HPDE6-E6E7 (cell line): ENCODE data around the gene ATP8A1.
"Not testable (repeated sequence)": the region's sequence is repeated elsewhere in the genome, so short reads cannot be mapped to it uniquely, and the experiment has no call there.

ENCODE experiments used
- DNase-seq: peaks from one replicate; pipeline ENCODE4 v3.0.0; 2011; ENCODE audit warnings: missing footprints; ENCODE audit errors: extremely low spot score

Gene ATP8A1

DNA sequence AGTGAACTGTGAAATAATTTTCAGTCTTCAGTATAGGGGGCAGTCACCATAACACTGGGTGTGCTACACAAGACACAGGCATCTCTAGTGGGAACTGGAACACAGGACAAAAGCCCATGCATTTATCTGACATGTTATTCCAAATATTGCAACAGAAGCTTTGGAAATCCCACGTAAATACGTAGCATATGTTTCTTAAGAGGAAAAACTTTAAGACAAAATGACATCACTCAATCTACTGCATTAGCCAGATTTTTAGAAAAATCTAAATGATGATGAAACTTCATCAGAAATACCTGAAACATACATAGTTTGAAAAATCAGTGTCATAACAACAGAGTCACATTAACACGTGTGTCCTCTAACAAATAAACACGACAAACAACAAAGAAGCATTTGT, 245.1 kb downstream of the ATP8A1 start:
- no peak for DNase-seq

DNA sequence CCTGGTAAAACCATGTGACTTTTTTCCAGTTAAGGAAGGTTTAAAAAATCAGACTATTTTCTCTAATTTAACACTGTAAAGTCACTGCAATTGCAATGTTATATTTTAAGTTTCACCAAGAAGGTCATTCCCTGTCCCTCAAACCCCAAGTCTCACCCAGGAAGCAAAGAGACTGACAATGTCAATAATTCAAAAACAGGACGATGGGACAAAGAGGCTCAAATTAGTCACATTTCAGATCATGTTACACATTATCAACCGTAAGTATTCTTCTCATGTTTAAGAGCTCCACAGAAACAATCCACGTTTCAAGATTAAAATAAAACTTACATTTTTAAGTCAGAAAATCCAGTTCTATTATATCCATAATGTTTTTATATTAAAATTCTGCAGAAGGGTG, 246.5 kb downstream of the ATP8A1 start:
- no peak for DNase-seq

DNA sequence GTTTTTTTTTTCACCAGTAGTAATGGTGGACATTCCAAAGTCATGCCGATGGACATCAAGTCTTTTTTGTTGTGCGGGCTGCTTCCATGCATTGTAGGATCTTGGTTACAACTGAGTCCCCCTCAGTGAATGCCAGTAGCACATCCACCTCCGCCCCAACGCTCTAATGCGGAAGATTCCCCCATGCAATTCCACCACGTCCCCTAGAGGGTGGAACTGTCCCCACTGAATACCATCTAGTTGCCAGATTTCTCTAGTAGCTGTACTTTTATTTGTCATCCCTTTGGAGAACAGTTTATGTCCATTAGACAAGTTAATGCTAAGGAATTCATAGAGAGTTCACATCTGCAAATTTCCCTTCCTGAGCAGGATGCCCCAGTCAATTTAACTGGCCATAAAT, 252.9 kb downstream of the ATP8A1 start:
- no peak for DNase-seq

DNA sequence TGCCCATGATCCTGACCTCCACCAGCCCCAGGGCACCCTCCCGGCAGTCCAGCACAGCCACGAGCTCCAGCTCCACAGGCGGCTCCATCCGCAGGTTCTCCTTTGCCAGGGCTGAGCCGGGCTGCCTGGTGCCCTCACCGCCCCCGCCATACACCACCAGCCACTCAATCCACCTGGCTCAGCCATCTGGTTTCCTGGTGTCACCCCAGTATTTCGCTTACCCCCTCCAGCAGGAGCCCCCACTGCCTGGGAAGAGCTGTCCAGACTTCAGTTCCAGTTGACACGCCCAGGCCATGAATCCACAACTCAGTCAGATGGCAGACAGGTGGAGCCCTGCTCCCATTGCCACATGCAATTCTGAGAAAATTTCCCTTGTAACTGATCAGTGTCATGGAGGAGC, 255.7 kb downstream of the ATP8A1 start:
- DNase-seq: no peak

DNA sequence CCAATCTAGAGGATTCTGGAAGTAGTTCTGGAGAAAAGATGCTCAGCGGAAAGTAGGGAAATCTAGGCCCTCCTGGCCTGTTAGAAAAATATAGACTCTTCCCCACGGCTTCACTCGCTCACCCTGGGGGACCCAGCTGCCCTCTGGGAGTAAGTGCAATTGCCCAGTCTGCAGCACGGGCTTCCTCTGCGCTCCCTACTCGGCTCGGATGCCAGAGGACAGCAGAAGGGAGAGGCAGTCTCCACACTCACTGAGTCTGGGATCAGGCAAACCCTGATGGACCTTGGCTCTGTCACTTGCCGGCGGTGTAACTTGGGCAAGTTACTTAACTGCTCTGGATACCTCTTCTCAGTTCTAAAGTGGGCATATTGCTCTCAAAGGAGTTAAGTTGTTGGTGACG, 257.5 kb downstream of the ATP8A1 start:
- no peak for DNase-seq

DNA sequence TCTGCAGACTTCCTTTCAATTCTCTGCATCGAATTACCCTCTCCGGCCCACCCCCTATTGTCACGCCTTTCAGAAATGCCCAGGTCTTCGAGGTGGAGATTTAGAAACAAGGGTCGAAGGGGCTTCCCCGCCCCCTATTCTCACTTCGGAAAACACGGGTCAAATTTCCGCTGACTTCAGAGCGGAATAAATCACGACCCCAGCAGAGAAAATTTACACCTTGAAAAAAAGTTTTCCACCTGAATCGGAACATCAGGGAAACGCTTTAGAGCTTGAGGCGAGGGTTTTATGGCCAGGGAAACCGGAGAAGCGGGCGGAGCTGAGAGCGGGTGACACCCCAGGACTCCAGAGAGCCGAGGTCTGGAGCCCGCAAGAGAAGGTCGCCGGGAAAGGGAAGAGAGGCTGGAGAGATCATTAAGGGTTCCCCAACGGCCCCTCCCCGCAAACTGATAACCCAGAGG, 258.0 kb downstream of the ATP8A1 start:
- no peak for DNase-seq

DNA sequence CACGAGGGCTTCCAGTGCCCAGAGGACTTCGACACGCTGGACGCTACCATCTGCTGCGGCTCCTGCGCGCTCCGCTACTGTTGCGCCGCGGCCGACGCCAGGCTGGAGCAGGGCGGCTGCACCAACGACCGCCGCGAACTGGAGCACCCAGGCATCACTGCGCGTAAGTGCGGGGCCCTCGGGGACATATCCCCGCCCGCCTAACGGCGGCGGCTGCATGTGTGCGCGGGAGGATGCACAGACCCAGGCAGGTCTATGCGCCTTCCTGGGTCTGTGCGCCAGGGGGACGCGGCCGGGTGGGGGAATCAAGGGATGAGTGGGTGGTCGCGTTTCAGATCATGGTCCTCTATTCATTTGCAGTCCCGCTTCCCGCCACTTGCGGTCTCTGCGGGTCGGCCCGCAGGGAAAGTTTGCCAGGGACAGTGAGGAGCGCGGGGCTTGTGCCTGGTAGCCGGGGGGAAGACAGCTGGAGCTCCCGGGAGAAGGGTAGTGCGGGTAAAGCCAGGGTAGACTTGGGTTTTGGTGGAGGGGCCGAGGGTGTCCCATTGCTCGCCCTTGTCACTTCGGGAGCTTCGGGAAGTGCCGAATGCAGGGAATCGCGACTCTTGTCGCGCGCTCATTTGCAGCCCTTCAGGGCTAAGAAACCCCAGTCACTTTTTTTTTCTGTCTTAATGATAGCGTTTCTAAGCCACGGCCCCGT, 258.6 kb downstream of the ATP8A1 start:
- no peak for DNase-seq

DNA sequence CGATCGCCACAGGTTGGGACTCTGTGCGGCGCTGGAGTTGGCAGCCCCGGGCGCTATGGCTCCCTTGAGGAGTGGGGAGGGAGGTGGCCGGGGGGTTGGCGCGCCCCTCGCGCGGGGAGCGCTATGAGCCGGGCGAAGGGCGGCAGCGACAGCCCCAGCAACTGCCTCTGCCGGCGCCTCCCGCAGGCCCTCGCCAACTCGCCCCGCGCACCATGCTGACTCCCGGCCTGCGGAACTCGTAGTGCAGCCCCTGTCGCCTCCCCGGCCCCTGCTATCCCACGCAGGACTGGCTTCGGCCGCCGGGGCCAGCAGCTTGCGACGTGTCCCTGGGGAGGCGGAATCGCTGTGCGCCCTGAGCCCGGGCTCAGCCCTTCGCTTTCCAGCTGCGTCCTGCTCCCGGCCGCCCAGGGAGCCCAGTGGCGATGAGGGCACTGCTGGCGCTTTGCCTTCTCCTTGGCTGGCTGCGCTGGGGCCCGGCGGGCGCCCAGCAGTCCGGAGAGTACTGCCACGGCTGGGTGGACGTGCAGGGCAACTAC, 259.2 kb downstream of the ATP8A1 start:
- no peak for DNase-seq

DNA sequence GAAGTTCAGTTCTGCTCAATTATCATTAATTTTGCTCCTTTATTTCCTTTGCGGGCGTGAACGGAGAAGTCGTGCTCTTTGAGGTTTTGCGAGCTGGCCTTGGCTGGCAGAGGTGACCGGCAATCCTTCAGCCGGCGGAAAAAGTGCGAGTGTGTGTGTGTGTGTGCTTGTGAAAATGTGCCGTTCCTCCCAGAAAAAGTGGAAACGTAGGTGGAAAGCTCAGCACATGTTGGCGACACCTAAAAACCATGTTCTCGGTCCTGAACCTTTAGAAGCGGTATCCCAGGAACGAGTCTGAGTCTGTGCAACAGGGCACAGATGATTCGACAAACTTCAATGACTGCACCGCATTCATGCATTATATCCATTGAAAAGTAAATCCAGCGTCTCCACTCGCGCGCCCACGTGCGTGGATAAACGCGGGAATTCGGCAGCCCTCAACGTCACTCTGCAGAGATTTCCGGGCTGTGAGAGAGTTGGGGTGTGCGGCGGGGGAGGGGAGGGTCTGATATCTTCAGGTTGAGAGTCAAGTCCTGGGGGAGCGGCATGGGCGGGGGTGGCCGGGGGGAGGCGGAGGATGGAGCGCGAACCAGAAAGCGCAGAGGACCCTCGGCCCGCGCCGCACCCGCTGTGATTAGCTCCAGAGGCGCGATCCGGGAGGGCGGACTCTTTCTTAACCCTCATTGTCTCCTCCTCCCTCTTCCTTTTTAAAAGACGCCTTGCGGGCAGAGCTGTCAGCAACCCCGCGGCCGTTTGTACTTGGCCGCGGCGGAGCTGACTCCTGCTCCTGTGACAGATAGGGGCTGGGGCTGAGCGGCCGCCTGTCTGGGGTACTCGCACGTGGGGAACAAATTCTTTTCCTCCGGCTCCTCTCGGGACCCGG, 259.9 kb downstream of the ATP8A1 start, which contains the start of gene SHISA3:
Gene SHISA3, plus strand, starts transcription at position 737 of the 883 bp plus-strand sequence. CDS start 569 bp downstream, outside the sequence.
- DNase-seq: no peak

DNA sequence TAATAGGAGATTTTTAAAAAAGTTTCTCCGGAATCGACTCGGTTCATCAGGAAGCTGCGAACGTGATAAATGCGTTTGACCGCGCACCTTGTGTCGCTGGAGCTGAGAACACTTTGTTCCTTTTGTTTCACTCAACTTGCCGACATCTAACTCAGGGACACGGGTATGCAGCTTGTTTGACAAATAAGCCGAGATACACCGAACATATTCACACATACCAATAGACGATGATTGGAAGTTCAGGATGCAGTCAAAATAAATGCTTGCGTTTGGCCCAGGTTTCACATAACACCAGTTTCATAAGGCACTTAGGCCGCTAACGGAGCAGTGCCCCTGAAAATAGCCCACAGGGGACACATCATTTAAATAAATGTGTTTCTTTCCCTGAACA, 260.5 kb downstream of the ATP8A1 start:
- no peak for DNase-seq

DNA sequence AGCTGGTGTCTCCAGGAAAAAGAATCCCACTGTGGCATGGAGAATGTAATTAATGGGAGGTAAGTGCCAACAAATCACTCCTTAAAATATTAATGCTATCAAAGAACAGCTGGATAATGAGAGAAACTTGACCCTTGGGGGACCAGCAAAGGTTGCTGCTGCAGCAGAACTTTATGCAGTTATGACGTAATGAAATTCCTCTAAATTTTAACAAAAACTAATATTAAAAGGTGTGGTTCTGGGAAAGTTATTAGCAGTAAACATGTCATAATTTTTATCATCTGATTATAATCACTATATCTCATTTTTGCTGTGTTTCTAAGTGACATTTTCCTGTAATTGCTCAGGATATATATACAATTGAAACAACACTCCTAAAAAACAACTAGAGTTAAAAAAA, 261.3 kb downstream of the ATP8A1 start:
- DNase-seq: no peak

DNA sequence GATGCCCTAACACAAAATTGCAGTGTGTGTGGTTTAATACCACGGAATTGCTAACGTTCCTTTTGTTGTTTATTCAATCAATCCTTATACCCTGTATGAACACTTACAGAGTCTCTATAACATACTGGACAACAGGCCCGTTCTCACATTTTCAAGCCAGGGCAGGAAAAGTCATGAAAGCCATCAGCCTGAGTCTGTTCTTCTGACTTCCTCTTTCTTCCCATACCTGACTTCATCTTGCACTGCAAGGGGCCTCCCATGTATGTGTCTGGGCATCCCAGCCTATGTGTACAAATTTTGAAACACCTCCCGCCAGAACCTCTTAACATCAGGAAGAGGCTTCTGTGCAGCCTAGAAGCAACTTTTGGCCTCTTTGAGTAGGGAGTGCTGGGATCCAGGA, 264.5 kb downstream of the ATP8A1 start:
- no peak for DNase-seq

DNA sequence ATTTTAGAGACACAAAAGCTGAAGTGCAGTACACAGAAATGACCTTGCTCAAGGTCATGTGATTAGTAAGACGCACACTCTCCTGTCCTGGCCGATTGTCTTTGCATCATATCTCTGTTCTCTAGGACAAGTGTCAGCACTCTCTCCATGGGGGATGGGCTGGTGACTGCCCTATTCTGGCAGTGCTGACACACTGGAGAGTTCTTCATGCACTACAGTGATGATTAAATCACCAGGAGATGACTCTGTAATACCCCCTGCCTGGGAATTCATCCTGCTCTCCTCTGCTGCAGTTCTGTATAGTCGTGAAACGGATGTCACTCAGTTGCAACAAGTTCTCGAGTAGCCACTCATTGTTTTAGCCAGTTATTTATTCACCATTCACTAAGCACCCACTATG, 264.9 kb downstream of the ATP8A1 start:
- no peak for DNase-seq

DNA sequence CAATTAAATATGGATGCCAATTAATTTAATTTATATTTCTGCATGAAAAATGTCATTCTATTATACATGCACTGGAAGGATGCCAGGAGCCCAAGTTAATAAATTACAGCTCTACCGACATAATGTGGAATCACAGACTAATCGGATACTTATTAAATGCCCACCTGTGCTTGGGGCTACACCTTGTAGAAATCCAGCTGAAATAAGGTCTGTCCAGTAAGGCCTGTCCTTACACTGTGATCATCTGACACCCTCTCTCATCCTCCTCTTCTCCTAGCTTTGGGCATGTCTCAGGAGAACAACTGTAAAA, 265.6 kb downstream of the ATP8A1 start:
- no peak for DNase-seq

DNA sequence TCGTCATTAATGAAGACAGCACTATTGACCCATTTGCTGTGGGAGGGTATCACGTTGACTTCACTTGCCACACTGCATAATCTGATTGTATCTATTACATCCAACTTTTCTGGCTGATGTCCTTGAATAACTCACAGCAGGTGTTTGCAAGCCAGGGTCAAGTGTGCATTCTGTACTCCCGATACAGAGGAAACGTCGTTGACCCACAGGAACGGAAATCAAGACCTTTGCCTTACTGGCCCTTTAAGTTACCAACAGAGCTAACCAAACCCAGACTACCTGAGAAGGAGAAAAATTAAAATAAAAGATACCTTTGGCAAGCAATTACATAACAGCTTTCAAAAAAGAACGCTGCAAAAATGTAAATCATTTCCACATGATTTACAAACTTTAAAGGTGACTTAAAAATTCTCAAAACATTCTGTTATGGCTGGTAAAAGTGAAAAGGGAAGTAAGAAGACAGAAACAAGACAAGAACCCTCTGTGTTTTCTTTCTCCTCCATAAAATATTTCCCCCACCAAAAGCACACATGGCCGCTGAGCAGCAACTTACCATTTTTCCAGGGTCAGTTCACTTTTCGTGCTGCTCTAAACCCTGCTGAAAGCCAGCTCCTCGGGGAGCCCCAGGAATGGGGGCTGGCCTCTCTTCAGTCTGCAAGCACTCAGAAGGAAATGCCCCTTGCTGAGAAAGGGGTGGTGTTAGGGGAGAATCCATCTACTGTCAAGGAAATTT, 266.1 kb downstream of the ATP8A1 start:
- DNase-seq: no peak

DNA sequence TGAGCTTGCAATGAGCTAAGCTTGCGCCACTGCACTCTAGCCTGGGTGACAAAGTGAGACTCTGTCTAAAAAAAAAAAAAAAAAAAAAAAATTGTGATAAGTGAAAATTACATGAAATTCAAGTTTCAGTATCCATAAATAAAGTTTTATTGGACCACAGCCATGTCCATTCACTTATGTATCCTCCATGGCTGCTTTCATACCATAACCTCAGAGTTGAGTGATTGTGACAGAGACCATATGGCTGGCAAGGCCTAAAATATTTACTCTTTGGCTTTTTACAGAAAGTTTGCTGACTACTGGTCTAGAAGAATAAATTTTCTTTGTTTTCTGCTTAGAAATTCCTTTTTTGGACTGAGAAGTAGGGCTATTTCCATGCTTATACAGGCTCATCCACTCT, 271.4 kb downstream of the ATP8A1 start:
- no peak for DNase-seq

DNA sequence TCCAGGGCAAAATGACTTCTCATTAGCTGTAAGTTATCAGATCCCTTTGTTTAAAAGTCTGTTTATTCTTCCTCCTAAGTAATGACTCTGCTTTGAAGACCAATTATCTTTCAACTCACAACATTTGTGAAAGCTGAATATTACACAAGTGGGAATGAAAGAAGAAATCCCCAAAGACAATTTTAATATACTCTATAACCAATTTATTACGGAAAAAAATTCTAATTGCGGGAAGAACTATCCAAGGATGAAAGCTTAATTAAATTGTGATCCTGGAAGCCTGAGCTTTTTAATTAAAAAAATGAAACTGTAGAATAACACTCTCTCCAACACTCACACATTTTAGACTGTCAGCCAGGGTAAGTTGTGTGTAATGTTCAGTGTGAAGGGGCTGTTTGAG, 275.2 kb downstream of the ATP8A1 start:
- DNase-seq: no peak

DNA sequence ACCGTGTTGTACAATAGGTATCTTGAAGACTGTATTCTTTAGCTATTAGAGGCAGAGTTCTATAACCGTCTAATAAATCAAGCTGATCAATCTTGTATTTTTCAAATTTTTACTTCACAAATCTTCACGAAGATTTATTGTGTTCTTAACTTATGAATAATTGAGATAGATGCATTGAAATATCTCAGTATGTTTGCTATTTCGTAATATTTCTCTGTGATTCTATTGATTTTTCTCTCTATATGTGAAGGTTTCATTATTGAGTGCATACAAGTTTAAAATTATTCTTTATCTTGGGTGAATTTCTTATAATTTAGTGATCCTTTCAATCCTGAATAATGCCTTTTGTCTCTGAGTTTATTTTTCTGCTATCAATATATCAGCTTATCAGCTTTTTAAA, 279.4 kb downstream of the ATP8A1 start:
- DNase-seq: no peak

DNA sequence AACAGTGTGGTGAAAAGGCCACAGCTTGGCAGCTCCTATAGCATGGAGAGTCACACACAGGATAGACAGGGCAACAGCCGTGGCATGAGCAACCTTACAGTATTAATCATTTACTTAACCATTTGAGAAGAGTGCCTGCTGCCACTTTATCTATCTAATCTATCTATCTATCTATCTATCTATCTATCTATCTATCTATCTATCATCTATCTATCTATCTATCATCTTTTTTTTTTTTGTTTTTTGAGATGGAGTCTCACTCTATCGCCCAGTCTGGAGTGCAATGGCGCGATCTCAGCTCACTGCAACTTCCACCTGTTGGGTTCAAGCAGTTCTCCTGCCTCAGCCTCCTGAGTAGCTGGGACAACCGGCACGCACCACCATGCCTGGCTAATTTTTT, 284.6 kb downstream of the ATP8A1 start:
- DNase-seq: not testable (repeated sequence)

DNA sequence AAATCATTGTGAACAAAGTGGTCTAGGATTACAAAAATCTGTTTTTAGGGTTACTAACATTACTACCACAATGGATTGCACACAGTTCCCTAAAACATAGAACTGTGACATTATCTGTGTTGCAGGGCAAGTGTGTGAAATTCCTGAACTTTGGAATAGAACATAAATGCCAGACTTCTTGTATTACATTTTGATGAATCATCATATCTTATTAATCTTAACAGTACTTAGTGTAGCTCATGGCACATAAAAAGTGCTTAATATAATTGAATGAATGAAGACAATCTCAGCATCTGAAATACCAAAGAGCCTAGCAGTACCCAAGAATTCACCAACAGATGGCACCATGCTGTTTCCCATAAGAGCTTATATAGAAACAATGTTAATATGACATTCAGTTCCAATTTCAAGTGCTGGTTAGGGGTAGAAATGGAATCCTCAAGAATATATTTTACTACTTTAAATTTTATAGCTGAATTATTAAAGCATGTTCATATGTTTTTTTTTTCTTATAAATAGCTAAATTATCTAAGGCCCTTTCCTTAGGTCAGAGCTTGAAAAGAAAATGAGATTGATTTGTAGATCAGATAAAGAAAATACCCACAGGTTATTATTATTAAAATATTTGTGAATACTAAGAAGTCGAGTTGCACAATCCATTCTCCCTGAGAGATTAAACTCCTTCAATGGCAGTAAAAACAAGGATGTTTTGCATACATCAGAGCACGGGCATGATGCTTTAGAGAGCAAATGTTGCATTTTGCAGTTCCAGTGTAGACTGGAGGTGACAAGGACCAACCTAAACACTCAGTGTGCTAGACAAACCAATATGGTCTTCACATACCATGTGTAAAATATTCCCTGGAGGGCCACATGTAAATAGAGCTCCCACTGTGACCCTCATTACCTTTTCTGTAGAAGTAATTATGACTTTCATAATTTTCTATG, 285.3 kb downstream of the ATP8A1 start:
- peak; percentile 20 for DNase-seq

DNA sequence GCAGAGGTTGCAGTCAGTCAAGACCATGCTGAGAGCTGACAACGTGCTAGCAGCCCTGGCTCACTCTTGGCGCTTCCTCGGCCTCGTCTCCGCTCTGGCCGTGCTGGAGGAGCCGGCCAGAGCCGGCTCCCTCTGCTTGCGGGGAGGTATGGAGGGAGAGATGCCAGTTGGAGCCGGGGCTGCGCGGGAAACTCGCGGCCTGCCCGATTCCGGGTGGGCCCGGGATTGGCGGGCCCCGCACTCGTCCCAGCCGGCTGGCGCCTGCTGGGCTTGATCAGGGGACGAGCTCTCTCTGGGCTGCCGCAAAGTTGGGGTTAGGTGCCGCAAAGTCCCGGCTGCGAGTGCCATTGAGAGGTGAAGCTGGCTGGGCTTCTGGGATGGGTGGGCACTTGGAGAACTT, 287.4 kb downstream of the ATP8A1 start:
- DNase-seq: no peak
